GM19438 (cell line): ENCODE data around the gene SRF.

Experiments
- ATAC-seq: cut with Tn5 transposase; IDR thresholded peaks from one replicate; pipeline ENCODE4 v1.9.1; 2021; ENCODE audit warnings: low read depth; ENCODE audit not compliant: unreplicated experiment

The SRF gene

GRCh38 chr6:43207286-43207685 is 36.2 kb downstream of the SRF start:
- no peak for ATAC-seq

GRCh38 chr6:43211955-43212354 is 40.9 kb downstream of the SRF start:
- no peak for ATAC-seq

- ATAC-seq, result no peak
These were observed 42.4 kb downstream of the SRF start for GRCh38 chr6:43213431-43213830.

DNA sequence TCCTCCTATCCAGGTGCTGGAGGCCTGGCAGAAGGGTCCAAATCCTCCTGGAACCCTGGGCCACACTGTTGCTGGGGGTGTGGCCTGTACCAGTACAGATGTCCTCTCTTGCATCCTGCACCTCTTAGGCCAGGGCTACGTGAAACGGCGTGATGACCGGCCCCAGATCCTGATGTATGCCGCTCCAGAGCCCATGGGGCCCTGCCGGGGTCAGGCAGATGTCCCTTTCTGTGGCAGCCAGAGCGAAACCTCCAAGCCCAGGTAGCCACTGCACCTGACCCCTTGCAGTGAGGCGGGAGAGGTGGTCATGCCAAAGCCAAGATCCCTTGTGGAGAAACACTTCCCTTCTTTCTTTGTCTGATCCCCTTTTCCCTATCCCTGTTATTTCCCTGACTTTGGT is 44.0 kb downstream of the SRF start:
- ATAC-seq, result no peak

DNA sequence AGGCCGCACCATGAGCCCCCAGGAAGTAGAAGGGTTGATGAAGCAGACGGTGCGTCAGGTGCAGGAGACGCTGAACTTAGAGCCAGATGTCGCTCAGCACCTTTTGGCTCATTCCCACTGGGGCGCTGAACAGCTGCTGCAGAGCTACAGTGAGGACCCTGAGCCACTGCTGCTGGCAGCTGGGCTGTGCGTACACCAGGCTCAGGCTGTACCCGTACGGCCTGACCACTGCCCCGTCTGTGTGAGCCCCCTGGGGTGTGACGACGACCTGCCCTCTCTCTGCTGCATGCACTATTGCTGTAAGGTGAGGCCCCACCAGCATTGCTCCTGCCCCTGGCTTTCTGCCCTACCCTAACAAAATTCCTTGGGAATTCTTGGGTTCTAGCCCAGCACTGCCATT is 45.1 kb downstream of the SRF start:
- ATAC-seq, result no peak

GRCh38 chr6:43217351-43217750 is 46.3 kb downstream of the SRF start:
- no peak for ATAC-seq

- ATAC-seq, result no peak
These were observed 48.0 kb downstream of the SRF start for GRCh38 chr6:43219119-43219518.

DNA sequence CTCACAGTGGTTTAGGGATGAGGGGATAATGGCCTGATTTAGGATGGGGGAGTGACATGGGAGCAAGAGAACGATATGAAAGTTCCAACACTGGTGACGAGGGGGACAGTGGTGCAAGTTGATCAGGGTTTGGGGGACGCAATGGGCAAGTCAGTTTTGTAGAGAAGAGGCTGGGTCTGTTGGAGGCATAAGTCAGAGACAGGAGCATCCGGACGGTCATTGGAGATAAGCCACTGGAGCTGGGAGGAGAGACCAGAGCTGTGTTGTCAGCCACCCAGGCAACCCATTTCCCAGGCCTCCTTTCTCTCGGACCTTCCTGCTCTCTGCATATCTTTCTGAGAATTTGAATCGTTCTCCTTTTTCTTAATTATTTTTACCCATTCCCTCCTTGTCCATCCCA is 48.7 kb downstream of the SRF start:
- ATAC-seq, result no peak

- ATAC-seq, result no peak
These were observed 49.4 kb downstream of the SRF start for GRCh38 chr6:43220439-43220951.

- no peak for ATAC-seq
These were observed 50.2 kb downstream of the SRF start for GRCh38 chr6:43221046-43221972.

- ATAC-seq, result no peak
These were observed 51.5 kb downstream of the SRF start for GRCh38 chr6:43222418-43223059.

GRCh38 chr6:43223175-43223574 is 52.1 kb downstream of the SRF start:
- no peak for ATAC-seq

DNA sequence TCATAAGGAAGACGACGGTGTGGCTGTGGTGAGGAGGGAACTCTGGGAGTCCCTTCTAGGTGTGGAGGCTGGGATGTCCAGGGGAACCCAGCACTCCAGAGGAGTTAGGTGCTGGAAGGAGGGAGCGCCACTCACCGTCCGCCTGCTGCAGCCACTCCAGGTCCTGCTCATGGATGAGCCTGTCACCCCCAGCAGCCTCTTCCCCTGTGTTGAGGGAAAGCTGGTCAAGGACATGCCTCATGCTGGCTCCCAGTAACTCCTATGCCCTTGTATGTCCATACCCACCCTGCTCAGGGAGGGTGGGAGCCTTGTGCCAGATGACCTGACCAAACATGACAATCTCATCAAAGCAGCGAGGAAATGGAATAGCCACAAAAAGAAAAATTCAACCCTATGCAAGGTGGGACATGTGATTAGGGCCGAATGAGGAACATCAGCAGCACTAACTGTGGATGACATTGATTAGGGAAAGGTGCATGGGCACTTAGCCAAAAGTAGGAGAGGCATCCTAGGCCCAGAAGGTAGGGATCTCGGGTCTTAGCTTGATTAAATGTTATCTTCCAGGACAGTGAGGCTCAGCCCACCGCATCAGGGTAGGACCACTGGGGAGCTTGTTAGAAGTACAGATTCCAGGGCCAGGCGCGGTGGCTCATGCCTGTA is 55.3 kb downstream of the SRF start:
- ATAC-seq, result no peak

- ATAC-seq, result peak; percentile 70
These were observed 58.1 kb downstream of the SRF start, which contains the start of gene DNPH1 for GRCh38 chr6:43228951-43229802. DNPH1 (minus strand) TSS chr6:43229481; CDS start chr6:43229456, 25 bp downstream.

DNA sequence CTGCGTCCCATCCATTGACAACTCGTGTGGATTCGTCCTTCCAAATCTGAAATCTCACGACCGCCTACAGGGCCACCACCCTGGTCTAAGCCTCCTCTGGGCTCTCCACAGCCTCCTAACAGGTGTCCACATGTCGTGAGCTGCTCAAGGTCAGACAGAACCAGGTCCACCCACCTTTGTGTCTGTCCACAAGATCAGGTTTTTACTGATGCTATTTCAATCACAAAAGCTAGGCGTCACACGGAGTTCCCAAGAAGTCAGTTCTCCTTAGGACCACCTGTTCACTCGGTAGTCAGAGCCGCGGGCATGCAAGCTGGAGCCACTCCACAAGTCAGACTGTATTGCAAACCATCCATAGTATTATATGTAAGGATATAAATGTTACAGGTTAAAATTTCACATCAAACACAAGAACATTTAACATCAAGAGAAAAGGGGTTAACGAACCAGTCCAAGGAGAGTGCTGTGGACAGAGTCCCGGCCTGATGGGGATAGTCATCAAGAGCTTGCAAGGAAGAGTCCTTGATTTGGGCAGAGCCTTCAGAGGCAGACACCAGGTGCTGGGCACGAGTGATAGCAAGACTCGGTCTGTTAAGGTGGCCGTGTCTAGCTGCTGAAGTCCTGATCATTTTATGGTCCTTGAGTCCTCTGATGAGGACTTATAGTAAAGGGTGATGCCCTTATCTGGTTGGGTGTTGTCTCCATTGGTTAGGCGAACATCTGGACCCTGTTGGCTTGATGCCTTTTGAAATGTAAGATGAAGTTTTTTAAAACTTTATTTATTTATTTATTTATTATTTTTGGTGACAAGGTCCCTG is 58.9 kb downstream of the SRF start:
- no peak for ATAC-seq

DNA sequence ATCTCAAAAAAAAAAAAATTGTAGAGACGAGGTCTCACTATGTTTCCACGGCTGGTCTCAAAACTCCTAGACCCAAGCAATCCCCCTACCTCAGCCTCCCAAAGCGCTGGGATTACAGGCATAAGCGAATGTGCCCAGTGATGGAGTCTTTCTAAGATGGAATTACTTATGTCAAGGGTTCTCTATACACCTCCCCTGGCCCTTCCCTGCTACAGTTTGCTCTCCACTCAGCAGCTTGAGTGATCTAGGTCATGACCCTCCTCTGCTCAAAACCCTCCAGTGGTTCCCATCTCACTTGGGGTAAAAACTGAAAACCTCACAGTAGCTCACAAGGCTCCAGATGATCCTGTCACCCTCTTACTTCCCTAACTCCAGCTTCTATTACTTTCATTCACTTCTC is 60.0 kb downstream of the SRF start:
- ATAC-seq, result no peak
